ENCODE data around the gene DUSP12. TPM values are rescaled to one million over a fixed set of nuclear protein-coding genes. Genes with fewer than 3 reads are reported as not detected.
"Not testable (repeated sequence)": the region's sequence is repeated elsewhere in the genome, so short reads cannot be mapped to it uniquely, and the experiment has no call there.

The DUSP12 gene
- 10 to 100 TPM; 15.5 to 17.4 TPM for total RNA-seq
- long read RNA-seq, donor 1, partial matches to known transcripts, result 0 of 2 reads
- long read RNA-seq, donor 1, other reads (novel, unspliced or antisense), result 1 of 2 reads
- long read RNA-seq, donor 2, transcript DUSP12-201 (6 exons, 1,270 nt), result major isoform, 49 of 82 reads
- long read RNA-seq, donor 2, partial matches to known transcripts, result 0 of 82 reads
- long read RNA-seq, donor 2, other reads (novel, unspliced or antisense), result 33 of 82 reads

GRCh38 chr1:161749509-161750407, at the start of gene DUSP12:
Gene DUSP12 (plus strand): TSS chr1:161749786. CDS start chr1:161749802, 16 bp downstream.
- DNase-seq (ENCODE audit: low spot score), result peak; percentile 98
- intact Hi-C loops (cut with DNase I), result no loop called here

DNA sequence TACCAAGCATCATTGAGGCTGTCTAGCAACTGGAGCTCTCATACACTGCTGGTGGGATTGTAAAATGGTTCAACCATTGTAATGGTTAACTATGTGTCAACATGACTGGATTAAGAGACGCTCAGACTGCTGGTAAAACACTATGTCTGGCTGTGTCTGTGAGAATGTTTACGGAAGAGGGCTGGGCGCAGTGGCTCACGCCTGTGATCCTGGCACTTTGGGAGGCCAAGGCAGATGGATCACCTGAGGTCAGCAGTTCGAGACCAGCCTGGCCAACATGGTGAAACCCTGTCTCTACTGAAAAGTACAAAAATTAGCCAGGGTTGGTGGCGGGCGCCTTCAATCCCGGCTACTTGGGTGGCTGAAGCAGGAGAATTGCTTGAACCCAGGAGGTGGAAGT, 47.3 kb upstream of the DUSP12 start:
- no peak for DNase-seq (ENCODE audit: low spot score)
- intact Hi-C loops (cut with DNase I), result no loop called here

DNA sequence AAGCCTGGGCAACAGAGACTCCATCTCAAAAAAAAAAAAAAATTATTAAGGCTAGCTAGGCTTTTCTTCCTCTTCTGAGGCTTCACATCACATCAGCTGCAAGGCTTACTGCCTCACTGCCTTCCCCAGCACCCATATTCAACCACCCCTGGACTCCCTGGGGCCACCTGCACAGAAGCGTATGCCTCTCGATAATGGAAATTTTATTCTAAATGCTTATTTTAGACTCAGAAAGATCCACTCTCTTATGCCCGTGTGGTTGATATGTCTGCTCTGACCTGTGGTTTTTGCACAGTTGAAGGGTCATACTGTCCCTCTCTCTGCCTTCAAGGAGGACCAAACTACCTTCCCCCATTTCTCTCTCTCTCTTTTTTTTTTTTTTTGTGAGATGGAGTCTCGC, 44.0 kb upstream of the DUSP12 start:
- no peak for DNase-seq (ENCODE audit: low spot score)

DNA sequence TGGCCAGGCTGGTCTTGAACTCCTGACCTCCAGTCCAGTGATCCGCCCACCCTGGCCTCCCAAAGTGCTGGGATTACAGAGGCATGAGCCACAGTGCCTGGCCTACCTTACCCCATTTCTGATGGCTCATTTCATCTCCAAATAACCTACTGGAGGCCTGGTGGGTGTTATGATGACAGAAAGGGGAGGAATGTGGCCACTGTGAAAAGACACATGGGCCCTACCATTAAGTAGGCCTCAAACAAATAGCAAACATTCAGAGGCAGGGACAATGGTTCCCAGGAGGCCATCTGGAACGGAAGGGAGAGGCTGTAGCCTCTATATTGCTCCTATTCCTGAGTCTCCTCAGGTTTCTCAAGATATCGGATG, 43.5 kb upstream of the DUSP12 start:
- intact Hi-C loops (cut with DNase I), result no loop called here
- DNase-seq (ENCODE audit: low spot score), result no peak

More for the DNA sequence above, 44.0 kb upstream of the DUSP12 start:
- intact Hi-C loops (cut with DNase I), result no loop called here

- intact Hi-C loops (cut with DNase I), result no loop called here
- DNase-seq (ENCODE audit: low spot score), result no peak
These were observed 42.9 kb upstream of the DUSP12 start, which contains the start of gene FCRLA for GRCh38 chr1:161706482-161707347. Gene FCRLA (plus strand): TSS chr1:161707229. CDS start chr1:161707265, 36 bp downstream.

GRCh38 chr1:161707503-161707902, 42.1 kb upstream of the DUSP12 start:
- DNase-seq (ENCODE audit: low spot score), result no peak
- intact Hi-C loops (cut with DNase I), result no loop called here

- DNase-seq (ENCODE audit: low spot score), result no peak
- intact Hi-C loops (cut with DNase I), result no loop called here
These were observed 40.2 kb upstream of the DUSP12 start for GRCh38 chr1:161709373-161709772.

- DNase-seq (ENCODE audit: low spot score), result no peak
- intact Hi-C loops (cut with DNase I), result no loop called here
These were observed 39.0 kb upstream of the DUSP12 start for GRCh38 chr1:161710560-161710959.

GRCh38 chr1:161718559-161719324, 30.8 kb upstream of the DUSP12 start:
- intact Hi-C loops (cut with DNase I), result no loop called here
- no peak for DNase-seq (ENCODE audit: low spot score)

GRCh38 chr1:161719325-161719611, 30.3 kb upstream of the DUSP12 start:
- intact Hi-C loops (cut with DNase I), result no loop called here
- no peak for DNase-seq (ENCODE audit: low spot score)

DNA sequence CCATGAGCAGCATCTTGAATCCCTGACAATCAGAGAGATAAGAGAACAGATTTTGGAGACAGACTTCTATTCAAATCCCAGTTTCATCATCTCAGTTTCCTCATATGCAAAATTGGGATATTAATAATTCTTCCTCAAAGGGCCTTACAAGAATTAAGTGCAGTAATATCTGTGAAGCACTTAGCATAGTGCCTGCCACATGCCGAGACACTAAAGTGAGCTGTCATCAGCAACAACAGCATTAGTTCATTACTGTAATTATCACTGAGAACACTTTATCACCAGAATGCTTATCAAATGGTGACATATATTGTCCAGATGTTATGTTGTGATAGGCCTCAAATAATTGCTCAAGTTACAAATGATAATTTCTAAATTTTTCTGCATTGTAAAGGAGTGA, 29.2 kb upstream of the DUSP12 start:
- DNase-seq (ENCODE audit: low spot score), result no peak
- intact Hi-C loops (cut with DNase I), result no loop called here

DNA sequence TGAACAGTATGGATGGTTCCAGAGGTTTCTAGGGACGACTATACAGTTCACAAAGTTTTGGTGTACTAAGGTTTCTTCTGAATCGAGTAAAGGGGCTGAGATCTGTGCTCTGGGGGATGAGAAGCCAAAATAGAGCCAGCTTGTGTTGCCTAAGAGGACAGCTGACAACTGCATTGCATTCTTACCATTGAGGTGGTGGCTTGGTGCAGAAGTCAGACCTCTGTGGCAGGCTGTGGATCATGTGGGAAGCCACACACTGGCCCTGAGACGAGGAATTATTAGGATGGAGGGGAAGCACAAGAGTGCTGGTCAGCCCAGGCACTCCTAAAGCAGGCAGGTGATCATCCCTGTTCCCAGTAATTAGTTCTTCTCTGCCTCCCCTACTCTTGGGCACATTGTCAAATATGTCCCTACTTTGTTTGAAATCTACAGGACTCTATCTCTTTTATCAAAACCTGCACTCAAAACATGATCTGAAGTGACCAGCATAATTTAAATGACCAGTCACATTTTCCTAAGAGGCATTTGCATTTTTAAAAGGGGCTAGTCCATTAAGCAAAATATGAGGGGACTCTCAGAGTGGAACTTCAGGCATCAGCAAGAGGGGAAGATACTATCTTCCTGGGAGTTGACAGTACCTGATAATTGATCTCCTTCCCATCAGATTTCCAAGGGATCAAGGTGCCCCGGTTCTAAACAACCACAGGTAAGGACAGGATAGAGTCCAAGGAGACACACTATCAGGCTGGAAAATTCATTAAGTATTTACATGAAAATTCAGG, 28.4 kb upstream of the DUSP12 start, which contains the start of gene FCRLB:
TSS of gene FCRLB (plus strand) at position 589 of the 782 bp plus-strand sequence. CDS start 1,129 bp downstream, outside the sequence.
- intact Hi-C loops (cut with DNase I), result no loop called here
- no peak for DNase-seq (ENCODE audit: low spot score)

DNA sequence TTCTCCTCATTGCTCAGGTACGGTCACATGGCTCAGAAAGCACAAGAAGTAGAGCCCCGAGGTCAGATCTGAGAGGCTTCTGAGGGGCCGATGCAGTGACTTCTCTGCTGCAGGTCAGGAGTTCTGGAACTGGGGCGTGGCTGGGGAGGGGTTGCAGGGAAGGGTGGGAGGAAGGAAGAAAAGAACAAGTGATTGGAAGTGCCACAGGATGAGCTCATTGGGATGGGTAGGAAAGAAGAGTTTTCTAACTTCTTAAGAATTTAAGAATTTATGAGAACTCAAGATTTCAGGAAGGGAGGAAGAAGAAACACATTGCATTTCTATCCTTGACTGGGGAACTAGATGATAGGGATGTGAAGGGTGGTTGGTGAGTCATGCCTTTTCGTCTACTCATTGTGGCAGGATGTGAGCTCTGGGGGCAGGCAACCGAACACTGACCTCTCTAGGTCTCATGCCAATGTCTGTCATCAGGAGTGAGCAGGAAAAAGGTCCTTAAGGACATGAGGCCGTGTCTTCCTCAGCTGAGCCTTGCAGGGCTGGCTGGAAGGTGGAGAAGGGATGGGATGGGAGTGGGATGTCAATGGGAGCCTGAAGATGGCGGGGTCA, 27.7 kb upstream of the DUSP12 start:
- intact Hi-C loops (cut with DNase I), result no loop called here

DNA sequence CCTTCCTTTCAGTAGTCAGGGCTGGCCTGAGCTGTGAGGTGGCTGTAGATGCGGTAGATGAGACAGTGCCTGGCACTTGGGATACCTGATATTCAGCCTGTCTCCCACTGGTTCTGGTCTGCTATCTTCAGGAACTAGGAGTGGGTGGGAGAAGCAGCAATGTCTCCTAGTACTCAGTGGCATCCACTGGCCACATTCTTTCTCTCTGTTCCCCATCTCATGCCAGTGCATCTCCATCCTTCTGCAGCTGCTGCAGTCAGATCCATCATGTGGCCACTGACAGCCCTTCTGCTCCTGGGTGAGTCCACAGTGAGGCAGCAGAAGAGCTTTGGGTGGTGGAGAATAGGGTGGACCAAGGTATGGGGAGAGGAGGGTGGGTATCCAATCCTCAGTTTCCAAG, 27.2 kb upstream of the DUSP12 start:
- intact Hi-C loops (cut with DNase I), result no loop called here
- DNase-seq (ENCODE audit: low spot score), result no peak

More for the DNA sequence above, 27.7 kb upstream of the DUSP12 start:
- DNase-seq (ENCODE audit: low spot score), result no peak

- DNase-seq (ENCODE audit: low spot score), result no peak
- intact Hi-C loops (cut with DNase I), result no loop called here
These were observed 26.0 kb upstream of the DUSP12 start for GRCh38 chr1:161723459-161724141.

GRCh38 chr1:161725258-161725907, 24.2 kb upstream of the DUSP12 start:
- intact Hi-C loops (cut with DNase I); DNase-seq (ENCODE audit: low spot score): not testable (repeated sequence)

Measured in posterior vena cava (tissue), 2 donors.